ENCODE data around the gene BPIFB3. TPM values are rescaled to one million over a fixed set of nuclear protein-coding genes. Genes with fewer than 3 reads are reported as not detected.

The BPIFB3 gene, protein sequence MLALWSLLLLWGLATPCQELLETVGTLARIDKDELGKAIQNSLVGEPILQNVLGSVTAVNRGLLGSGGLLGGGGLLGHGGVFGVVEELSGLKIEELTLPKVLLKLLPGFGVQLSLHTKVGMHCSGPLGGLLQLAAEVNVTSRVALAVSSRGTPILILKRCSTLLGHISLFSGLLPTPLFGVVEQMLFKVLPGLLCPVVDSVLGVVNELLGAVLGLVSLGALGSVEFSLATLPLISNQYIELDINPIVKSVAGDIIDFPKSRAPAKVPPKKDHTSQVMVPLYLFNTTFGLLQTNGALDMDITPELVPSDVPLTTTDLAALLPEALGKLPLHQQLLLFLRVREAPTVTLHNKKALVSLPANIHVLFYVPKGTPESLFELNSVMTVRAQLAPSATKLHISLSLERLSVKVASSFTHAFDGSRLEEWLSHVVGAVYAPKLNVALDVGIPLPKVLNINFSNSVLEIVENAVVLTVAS
- total RNA-seq, result not detected
- long read RNA-seq, result 0 reads

DNA sequence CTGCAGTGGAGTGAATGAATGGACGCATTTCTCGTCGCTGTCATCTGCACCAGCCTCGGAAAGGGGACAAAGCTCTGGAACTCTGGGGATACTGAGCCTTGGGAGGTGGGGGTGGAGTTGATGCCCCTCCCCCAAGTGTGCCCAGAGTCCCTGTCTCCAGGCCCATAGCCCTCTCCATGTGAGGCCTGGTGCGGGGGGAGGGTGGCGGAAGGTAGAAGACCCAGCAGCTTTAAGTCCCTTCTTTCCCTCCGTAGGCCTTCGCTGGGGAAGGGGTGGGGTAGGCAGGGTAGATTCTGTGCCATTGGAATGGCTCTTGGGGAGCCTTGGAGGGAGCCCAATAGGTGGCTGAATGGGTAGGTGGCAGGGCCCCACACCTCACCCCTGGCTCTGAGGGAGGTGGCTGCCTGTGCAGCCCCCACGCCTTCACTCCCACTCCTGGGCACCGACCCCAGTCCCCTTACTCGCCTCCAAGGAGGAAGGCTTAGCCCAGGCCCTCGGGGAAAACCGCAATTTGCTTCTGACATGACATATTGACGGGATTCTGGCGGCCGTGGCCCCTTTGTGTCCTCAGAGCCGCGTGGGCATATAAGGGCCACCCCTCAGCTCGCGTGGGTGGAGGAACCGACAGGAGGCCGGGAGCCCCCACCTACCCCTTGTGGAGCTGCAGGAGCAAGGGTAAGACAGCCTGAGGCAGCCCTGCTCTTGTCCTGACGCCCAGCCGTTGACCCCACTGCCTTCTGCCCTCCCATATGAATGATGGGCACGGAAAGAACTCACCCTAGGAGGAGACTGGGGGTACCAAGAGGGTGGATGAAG is at the start of gene BPIFB3:
TSS of gene BPIFB3 (plus strand) at position 613 of the 816 bp plus-strand sequence. CDS start 1,533 bp downstream, outside the sequence.
- ATAC-seq (no peak), DNase-seq (no peak)
- intact Hi-C loops (cut with micrococcal nuclease), result no loop called here

DNA sequence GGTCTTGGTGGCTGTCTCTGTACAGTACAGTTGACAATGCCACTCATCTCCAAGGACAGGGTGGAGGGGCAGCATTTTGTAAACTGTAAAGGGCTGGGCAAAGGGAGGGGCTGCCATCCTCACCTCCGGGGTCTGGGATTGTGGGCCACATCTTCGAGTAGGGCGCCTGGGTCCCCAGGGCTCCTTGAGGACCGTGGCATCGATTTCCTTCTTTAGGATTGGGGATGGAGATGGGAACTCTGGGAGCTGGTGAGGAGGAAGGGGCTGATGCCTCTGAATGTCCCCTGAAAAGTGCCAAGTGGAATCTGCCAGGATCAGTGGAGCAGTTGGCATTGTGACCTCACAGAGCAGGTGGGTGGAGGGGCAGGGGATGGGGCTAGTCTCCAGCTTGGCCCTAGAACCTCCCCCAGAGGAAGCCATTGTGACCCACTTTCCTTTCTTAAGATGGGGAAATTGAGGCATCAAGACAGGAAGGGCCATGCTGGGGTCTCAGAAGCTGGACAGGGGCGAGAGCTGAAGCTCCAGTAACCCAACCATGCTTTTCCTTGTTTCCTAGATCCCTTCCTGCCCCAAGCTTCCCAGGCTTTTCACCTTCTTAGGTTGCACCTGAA is 49.5 kb upstream of the BPIFB3 start, which contains the start of gene SUN5:
TSS of gene SUN5 (minus strand) at position 293 of the 611 bp plus-strand sequence. CDS start at position 200, 93 bp downstream.
- ATAC-seq, result no peak
- intact Hi-C loops (cut with micrococcal nuclease), result no loop called here
- no peak for DNase-seq

DNA sequence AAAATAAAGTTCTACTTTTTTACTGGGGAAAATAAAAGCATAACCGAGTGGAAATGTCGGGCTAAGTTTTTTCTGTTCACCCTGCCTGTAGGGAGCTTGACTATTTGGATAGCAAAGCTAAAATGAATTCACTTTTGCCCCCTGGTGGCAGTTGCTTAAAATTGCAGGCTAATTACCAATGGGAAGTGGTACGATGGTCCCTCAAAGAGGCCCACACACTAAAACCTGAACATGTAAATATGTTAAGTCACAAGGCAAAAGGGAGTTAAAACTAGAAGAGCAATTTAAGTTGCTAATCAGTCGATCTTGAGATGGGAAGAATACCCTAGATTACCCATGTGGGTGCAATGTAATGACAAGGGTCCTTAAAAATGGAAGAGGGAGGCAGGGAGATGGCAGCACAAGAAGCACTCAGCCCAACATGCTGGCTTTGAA is 48.6 kb upstream of the BPIFB3 start:
- no peak for DNase-seq
- no peak for ATAC-seq
- intact Hi-C loops (cut with micrococcal nuclease), result no loop called here

DNA sequence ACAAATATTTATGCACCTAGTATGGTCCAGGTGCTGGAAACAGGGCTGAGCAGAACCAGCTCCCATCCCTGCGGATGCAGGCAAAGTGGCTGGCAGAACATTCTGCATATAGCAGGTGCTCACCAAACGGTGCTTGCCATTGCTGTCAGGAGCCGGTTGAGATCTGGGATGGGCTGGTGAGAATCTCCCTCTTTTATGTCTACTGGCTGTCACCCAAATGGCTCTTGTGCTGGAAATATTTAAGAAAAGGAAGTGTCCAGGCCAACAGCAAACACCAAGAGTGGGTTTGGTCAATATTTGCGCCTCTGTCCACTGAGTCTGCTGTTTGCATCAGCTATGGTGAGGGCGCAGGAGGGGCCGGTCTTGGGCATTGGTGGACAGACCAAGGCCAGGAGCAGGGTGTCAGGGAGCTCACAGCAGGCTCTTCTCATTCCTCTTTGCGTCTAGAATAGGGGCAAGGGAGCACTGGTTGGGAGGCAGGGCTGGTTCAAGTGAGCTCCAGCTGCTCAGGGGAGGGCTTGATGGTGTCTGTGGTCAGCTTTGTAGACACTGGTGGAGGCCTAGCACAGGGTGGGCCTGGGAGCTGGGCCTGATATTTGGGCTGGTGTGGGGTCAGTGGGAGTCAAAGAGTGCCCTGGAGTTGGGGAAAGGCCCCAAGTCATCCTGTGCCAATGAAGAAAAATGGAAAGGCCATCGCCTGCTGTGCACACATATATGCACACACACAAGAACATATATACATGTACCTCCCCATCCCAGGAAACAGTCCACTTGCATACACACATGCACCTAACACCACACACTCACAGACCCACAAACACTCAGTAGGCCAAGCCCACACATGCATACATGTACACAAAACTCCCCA is 47.6 kb upstream of the BPIFB3 start:
- DNase-seq (no peak), ATAC-seq (no peak)
- intact Hi-C loops (cut with micrococcal nuclease), result no loop called here

DNA sequence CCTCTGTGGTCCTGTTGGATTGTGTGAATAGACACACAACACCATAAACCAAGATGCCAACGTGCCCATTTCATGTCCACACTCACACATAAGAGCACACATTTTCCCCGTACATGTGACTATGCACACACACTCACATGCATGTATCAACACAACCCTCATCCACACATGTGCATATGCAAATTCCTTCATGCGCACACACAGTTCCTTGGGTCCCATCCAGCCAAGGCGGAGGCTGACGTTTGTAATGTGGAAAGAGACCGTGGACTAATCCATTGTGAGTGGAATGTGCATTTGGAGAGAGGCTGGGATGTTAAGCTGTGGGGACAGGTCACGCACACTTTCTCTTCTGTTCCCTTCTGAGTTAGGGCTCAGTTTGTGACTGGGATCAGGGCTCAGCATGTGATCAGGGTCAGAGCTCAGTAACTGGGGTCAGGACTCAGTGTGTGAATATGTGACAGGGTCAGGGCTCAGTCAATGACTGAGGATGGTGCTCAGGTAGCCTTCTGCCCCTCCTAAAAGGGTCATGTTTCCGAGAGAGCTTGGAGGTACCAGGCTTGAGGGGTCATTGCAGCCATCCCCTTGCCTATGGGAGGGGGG is 46.8 kb upstream of the BPIFB3 start:
- intact Hi-C loops (cut with micrococcal nuclease), result no loop called here
- no peak for DNase-seq
- ATAC-seq, result no peak

DNA sequence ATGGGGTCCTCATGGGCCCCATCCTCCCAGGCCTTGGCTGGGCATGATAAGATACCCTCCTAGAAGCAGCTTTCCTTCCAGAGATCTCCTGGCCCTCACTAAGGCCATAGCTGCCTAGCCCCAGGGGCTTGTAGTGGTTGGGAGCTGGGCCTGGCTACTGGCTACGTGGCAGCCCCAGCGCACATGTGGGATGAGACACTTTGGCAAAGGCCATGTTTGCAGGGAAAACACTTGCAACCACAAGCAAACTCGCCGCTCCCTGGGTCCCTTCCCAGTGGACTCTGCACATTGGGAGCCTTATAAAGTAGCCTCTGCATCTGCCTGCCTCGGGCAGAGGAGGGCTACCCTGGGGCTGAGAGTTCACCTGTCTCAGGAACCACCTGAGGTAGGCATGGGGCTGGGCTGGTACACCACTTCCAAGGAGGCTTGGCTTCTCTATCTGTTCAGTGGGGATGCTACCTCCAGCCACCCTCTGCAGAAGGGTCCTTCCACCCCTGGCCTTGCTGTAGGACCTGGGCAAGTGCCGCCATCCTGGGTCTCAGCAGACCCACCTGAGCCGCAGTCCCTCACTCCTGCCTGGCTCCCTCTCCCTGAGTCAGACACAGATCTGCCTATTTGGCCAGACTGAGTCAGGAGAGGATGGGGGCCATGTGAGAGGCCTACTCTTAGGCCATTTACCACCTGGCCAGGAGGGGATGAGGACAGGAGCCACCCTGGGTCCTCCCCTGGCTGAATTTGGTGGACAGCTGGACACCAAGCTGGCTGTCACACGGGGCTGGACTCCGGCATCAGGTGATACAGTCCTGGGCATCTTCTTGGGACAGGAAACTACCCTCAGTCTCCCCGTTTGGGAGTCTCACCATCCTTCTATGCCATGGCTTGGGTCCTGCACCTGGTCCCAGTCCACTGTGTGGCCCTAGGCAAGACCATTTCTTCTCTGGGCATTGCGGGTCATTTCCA is 46.0 kb upstream of the BPIFB3 start, which contains the start of gene BPIFB2:
TSS of gene BPIFB2 (plus strand) at position 329 of the 960 bp plus-strand sequence. CDS start 871 bp downstream, outside the sequence.
- DNase-seq (no peak), ATAC-seq (no peak)
- intact Hi-C loops (cut with micrococcal nuclease), result no loop called here

DNA sequence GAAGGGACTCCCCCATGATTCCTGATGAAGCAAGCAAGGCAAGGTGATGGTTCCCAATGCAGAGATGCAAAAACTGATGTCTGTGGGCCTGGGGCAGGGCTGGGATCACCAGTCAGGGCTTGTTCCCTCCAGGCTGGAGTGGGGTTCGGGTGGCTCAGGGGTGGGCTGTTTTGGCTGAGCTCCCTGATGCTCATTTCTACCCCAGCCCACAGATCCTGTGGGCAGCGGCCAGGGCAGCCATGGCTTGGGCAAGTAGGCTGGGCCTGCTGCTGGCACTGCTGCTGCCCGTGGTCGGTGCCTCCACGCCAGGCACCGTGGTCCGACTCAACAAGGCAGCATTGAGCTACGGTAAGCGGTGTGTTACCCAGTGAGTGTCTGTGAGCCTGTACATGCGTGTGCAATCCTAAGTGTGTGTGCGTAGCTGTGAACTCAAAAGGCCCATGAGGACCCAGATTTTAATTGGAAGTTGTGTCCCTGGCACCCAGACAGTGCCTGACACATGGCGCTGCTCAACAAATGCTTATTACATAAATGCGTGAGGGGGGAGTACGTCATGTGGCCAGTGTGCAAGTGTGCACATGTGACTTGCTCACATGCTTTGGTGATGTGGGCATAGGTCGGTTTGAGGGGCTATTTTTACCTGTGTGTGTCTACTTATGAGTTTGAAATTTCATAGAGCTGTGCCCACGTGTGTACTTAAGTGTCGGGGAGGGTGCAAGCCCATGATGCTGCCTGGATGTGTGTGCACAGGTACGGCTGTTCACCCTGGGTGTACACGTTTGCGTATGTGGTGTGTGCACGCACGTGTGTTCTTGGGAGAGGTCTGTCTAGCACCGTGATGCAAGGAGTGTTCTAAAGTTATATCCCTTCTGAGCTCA is 45.1 kb upstream of the BPIFB3 start:
- intact Hi-C loops (cut with micrococcal nuclease), result no loop called here
- no peak for DNase-seq
- no peak for ATAC-seq

DNA sequence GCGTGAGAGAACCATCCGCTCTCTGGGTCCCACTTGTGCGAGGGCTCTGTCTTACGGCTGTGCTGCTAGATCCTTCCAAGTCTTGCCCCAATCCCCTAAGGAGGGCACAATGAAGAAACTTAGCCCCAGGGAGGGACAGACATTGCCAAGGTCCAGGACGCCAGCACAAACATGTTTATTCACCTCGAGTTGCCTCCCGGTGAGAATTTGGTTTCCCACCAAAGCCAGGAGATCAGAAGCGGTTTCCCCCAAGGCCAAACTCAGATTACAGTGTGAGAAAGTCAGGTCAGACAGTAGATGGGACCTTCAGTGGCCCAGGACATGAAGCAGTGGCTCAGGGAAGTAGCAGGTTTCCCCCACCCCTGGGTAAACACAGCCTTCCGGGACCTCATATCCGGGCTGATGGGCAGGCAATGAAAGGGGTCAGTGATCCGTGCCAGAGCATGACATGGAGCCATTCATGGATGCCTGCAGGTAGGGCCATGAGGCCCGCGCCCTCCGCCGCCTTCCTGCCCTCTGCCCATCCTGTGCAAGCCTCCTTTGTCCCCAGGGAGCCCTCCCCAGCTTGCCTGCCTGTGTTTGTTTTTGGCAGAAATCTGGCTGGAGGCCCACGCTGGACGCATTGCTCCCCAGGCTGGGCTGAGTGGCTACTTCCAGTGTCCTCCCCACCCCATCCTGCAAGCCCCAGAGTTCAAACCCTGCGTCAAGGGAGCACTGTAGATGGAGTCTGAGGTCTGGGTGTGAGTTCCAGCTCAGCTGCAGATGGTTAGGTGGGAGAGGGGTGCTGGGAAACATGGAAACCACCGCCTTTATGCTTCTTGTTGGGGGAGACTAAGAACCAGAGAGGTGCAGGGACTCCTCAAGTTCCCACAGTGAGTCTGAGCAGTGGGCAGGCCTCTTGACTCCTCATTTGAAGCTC is 44.2 kb upstream of the BPIFB3 start:
- intact Hi-C loops (cut with micrococcal nuclease), result no loop called here
- DNase-seq, result no peak
- no peak for ATAC-seq

DNA sequence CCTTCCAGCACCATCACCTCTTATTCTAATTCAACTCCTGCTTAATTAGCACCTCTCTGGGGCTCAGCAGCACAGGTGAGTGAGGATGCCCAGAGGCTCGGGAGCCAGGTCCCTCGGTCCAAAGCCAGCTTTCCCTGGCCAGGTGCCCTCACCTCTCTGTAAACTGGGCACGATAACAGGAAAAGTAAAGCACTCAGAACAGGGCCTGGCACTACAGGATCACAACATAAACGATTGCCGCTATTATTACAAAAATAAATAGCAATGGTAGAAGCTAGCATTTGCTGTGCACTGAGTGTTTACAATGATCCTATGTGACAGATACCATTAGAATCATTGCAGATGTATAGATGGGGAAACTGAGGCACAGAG is 43.6 kb upstream of the BPIFB3 start:
- no peak for DNase-seq
- intact Hi-C loops (cut with micrococcal nuclease), result no loop called here
- no peak for ATAC-seq

DNA sequence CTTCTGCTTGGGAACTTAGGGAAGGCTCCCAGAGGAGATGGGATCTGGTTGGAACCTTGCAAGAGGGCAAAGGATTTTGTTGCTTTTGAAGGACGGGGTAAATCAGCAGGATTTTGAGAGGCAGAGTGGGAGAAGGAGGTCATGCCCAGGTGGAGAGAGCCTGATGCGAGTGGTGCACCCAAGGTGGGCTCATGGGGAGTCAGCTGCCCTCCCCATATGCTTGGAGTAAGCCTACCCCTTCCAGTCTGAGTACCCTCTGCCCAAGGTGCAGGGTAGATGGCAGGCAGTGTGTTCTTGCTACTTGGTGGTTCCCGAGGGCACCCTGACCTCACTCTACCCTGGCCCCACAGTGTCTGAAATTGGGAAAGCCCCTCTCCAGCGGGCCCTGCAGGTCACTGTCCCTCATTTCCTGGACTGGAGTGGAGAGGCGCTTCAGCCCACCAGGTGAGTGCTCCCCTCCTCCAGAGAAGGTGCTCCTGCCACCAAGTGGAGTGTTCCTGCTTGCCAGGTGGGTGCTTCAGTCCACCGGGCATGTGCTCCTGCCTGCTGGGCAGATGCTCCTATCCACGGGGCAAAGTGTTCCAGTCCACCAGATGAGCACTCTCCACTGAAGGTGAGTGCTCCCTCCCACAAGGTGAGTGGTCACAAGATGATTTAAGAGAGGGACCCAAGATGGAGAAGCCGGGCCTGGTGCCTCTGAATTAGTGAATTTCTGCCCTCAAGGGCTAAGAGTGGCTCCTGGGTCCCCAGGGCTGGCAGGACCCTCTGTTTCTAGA is 42.8 kb upstream of the BPIFB3 start:
- ATAC-seq (no peak), DNase-seq (no peak)
- intact Hi-C loops (cut with micrococcal nuclease), result no loop called here

DNA sequence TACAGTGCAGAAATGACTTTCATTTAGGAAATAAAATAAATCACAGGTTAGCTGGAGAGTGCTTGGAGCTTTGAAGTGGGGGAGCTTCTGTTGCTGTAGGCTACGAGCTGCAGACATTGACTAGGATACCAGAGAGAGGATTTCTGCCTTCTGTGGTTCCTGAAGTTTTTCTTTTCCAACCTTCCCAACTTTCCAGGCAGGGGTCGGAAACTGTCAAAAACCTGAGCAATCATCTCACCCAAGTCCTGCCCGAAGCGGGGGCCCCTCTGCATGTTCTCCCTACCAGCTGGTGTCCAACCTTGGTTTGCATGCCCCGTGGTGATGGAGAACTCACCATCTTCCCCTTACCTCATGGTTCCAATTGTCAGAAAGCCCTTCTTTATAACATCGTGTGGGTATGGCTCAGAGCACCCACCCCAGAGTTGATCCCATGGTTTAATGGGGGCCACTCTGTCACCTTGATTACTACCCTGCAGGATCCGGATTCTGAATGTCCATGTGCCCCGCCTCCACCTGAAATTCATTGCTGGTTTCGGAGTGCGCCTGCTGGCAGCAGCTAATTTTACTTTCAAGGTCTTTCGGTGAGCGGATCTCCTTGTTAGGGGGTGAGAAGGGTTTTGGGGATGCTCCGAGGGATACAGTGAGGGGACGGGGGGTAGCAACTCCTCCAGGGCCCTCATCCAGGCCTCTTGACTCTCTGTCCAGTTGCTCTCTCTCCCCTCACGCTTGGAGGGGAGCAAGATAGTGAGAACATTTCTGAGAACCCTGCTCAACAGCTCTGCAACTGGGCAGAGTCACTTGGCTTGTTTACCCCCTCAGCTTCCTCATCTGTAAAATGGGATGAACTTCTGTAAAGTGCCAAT is 41.1 kb upstream of the BPIFB3 start:
- ATAC-seq (no peak), DNase-seq (no peak)
- intact Hi-C loops (cut with micrococcal nuclease), result no loop called here

DNA sequence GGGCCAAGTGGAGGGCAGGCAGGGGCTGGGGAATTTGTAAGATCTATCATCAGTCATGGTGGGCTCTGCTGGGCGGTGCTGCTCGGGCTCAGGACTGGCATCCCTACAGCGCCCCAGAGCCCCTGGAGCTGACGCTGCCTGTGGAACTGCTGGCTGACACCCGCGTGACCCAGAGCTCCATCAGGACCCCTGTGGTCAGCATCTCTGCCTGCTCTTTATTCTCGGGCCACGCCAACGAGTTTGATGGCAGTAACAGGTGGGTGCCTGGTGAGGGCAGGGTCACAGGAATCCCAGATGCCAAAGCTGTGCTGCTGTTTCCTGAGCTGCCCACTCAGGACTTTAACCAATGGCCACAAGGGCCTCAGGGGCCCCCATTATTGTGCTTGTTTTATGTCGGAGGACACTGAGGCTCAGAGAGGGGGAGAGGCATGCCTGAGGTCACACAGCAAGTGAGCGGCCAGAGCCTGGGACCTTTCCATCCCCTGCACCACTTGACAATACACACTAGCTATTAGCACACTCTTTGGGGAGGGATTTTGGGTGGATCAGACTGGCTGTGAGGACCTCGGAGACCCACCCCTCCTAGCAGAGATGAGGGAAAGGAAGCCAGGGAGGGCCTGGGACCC is 39.9 kb upstream of the BPIFB3 start:
- DNase-seq (no peak), ATAC-seq (no peak)
- intact Hi-C loops (cut with micrococcal nuclease), result no loop called here

All from left ventricle myocardium superior (tissue), 1 donor.